HEK293T (cell line): Measurements from ENCODE around the gene SCRN2.
A peak's percentile ranks its signal among the peaks of the same experiment; 100 is the strongest.

ENCODE experiments used
- CTCF ChIA-PET: fragments of 350-600 bp; formaldehyde crosslinking; extraction: SDS; loops from one replicate; lab custom pipeline; 2021; ENCODE audit warnings: antibody characterized with exemption, inconsistent platforms; lab: Yijun Ruan, JAX
- POLR2A ChIA-PET: fragments of 350-600 bp; formaldehyde crosslinking; extraction: SDS; loops from one replicate; lab custom pipeline; 2020; ENCODE audit warnings: antibody characterized with exemption, inconsistent platforms; lab: Yijun Ruan, JAX
- DNase-seq: peaks from one replicate; pipeline ENCODE4 v3.0.0; 2012; ENCODE audit warnings: mixed read lengths; ENCODE audit errors: extremely low spot score
- ARNT ChIP-seq: fragments of 450-650 bp; IDR thresholded peaks from 2 replicates; pipeline ENCODE4 v1.6.1; 2017; ENCODE audit warnings: mild to moderate bottlenecking
- BHLHE40 ChIP-seq: fragments of 450-650 bp; IDR thresholded peaks from 2 replicates; pipeline ENCODE4 v1.6.1; 2016; ENCODE audit warnings: mild to moderate bottlenecking, moderate library complexity, borderline replicate concordance
- CTBP1 ChIP-seq: fragments of 450-650 bp; IDR thresholded peaks from 2 replicates; pipeline ENCODE4 v1.6.1; 2016; ENCODE audit warnings: borderline replicate concordance
- ELF4 ChIP-seq: fragments of 450-650 bp; IDR thresholded peaks from 2 replicates; pipeline ENCODE4 v1.6.1; 2017; ENCODE audit warnings: antibody characterized with exemption
- FOXA1 ChIP-seq: fragments of 450-650 bp; IDR thresholded peaks from 2 replicates; pipeline ENCODE4 v1.6.1; 2016; ENCODE audit warnings: mild to moderate bottlenecking
- FOXK2 ChIP-seq: fragments of 450-650 bp; IDR thresholded peaks from 2 replicates; pipeline ENCODE4 v1.6.1; 2016; ENCODE audit warnings: mild to moderate bottlenecking
- FOXM1 ChIP-seq: fragments of 450-650 bp; IDR thresholded peaks from 2 replicates; pipeline ENCODE4 v1.6.1; 2017; ENCODE audit warnings: mild to moderate bottlenecking, borderline replicate concordance
- HDGF ChIP-seq: fragments of 450-650 bp; IDR thresholded peaks from 2 replicates; pipeline ENCODE4 v1.6.1; 2017; ENCODE audit warnings: antibody characterized with exemption, borderline replicate concordance
- L3MBTL2 ChIP-seq: fragments of 450-650 bp; conservative IDR thresholded peaks from 2 replicates; pipeline ENCODE4 v1.6.1; 2016; ENCODE audit warnings: mild to moderate bottlenecking
- LEF1 ChIP-seq: fragments of 450-650 bp; IDR thresholded peaks from 2 replicates; pipeline ENCODE4 v1.6.1; 2017; ENCODE audit warnings: mild to moderate bottlenecking, borderline replicate concordance
- NFRKB ChIP-seq: fragments of 450-650 bp; IDR thresholded peaks from 2 replicates; pipeline ENCODE4 v1.6.1; 2016; ENCODE audit warnings: mild to moderate bottlenecking, moderate library complexity
- PKNOX1 ChIP-seq: fragments of 450-650 bp; IDR thresholded peaks from 2 replicates; pipeline ENCODE4 v1.6.1; 2016
- SP1 ChIP-seq: fragments of 450-650 bp; IDR thresholded peaks from 2 replicates; pipeline ENCODE4 v1.6.1; 2017
- SUZ12 ChIP-seq: fragments of 450-650 bp; IDR thresholded peaks from 2 replicates; pipeline ENCODE4 v1.6.1; 2016; ENCODE audit warnings: mild to moderate bottlenecking
- TARDBP ChIP-seq: fragments of 450-650 bp; IDR thresholded peaks from 2 replicates; pipeline ENCODE4 v1.6.1; 2016
- ZNF384 ChIP-seq: fragments of 450-650 bp; IDR thresholded peaks from 2 replicates; pipeline ENCODE4 v1.6.1; 2016

SCRN2 gene

GRCh38 chr17:47829870-47830269 is 11.2 kb downstream of the SCRN2 start:
- CTCF ChIA-PET: no interaction called here

GRCh38 chr17:47823519-47823918 is 17.6 kb downstream of the SCRN2 start:
- TF ChIP-seq FOXM1 (no peak), ARNT (no peak), SP1 (no peak), FOXA1 (no peak), ELF4 (no peak)
- DNase-seq: no peak
- POLR2A ChIA-PET: interaction anchor here (3.3 kb wide), 1 partner anchor 7 kb away, joined by 57 read pairs; the partner anchor contains the start of genes LRRC46 and MRPL10
- CTCF ChIA-PET: no interaction called here

More at GRCh38 chr17:47829870-47830269, 11.2 kb downstream of the SCRN2 start:
- DNase-seq: no peak
- TF ChIP-seq NFRKB (no peak), FOXK2 (no peak), FOXM1 (no peak), L3MBTL2 (no peak), LEF1 (no peak), PKNOX1 (no peak), TARDBP (no peak), SUZ12 (no peak), CTBP1 (no peak), ARNT (no peak), HDGF (no peak), BHLHE40 (no peak), FOXA1 (no peak)
- POLR2A ChIA-PET: interaction anchor here (2.6 kb wide), 1 partner anchor 8 kb away, joined by 57 read pairs; the partner anchor contains the start of gene OSBPL7

- ChIA-PET CTCF (no interaction called here), POLR2A (interaction anchor here (2.0 to 3.3 kb wide), 2 partner anchors 8 to 73 kb away, joined by 12 to 57 read pairs; partner anchors contain the start of genes LRRC46, MRPL10 and SP2)
- no peak for DNase-seq
- TF ChIP-seq PKNOX1: no peak
- TF ChIP-seq NFRKB: no peak
- no peak for TF ChIP-seq L3MBTL2
Measured at GRCh38 chr17:47822785-47823184, 18.3 kb downstream of the SCRN2 start.

GRCh38 chr17:47821424-47822391 is 19.4 kb downstream of the SCRN2 start, which contains the start of gene OSBPL7:
TSS of gene OSBPL7 (minus strand) at chr17:47821794. CDS start at chr17:47820278, 1,516 bp downstream.
- ChIA-PET CTCF (interaction anchor here (0.8 to 1.3 kb wide), 2 partner anchors 20 to 125 kb away, joined by 3 to 4 read pairs; partner anchors contain the start of gene SCRN2), POLR2A (interaction anchor here (0.6 to 3.3 kb wide), 15 partner anchors 9 to 227 kb away, joined by 3 to 57 read pairs (median 4); partner anchors contain the start of genes LRRC46, MRPL10, NFE2L1 and SCRN2)
- no peak for TF ChIP-seq ARNT
- DNase-seq: peak; percentile 56

GRCh38 chr17:47821031-47821423 is 20.0 kb downstream of the SCRN2 start:
- POLR2A ChIA-PET: interaction anchor here (0.8 to 3.3 kb wide), 14 partner anchors 10 to 228 kb away, joined by 3 to 57 read pairs (median 4); partner anchors contain the start of genes LRRC46, MRPL10, NFE2L1 and SCRN2
- TF ChIP-seq LEF1: no peak
- no peak for TF ChIP-seq ARNT
- TF ChIP-seq SUZ12: no peak
- no peak for TF ChIP-seq HDGF
- no peak for TF ChIP-seq CTBP1
- no peak for TF ChIP-seq TARDBP
- TF ChIP-seq SP1: no peak
- DNase-seq: no peak
- CTCF ChIA-PET: interaction anchor here (0.8 to 1.3 kb wide), 2 partner anchors 20 to 126 kb away, joined by 3 to 4 read pairs; partner anchors contain the start of gene SCRN2

- POLR2A ChIA-PET: interaction anchor here (1.4 kb wide), 1 partner anchor 21 kb away, joined by 3 read pairs; the partner anchor contains the start of gene SCRN2
- DNase-seq: no peak
- TF ChIP-seq NFRKB (no peak), FOXM1 (no peak), SUZ12 (no peak), ELF4 (no peak), HDGF (no peak), L3MBTL2 (no peak), FOXA1 (no peak), SP1 (no peak), ZNF384 (no peak), PKNOX1 (no peak), FOXK2 (no peak), BHLHE40 (no peak), CTBP1 (no peak), ARNT (no peak), TARDBP (no peak), LEF1 (no peak)
- CTCF ChIA-PET: no interaction called here
Measured at GRCh38 chr17:47820033-47820789, 20.9 kb downstream of the SCRN2 start.
